Neural progenitor cell (in vitro differentiated cells): ENCODE results near the gene RNASE4.

ENCODE experiments used
- CTCF ChIP-seq: fragments of 200-600 bp; sonication (generic); IDR thresholded peaks from 2 replicates; pipeline ENCODE4 v1.5.1; 2017; ENCODE audit warnings: antibody characterized with exemption, mild to moderate bottlenecking
- EZH2 ChIP-seq: fragments of 200-600 bp; sonication (generic); IDR thresholded peaks from 2 replicates; pipeline ENCODE4 v1.6.1; 2017; ENCODE audit warnings: antibody characterized with exemption, mild to moderate bottlenecking, moderate library complexity
- EZH2phosphoT487 ChIP-seq: fragments of 200-600 bp; sonication (generic); IDR thresholded peaks from 2 replicates; pipeline ENCODE4 v1.6.1; 2017; ENCODE audit warnings: antibody characterized with exemption

- TF ChIP-seq EZH2phosphoT487 (no peak), CTCF (no peak), EZH2 (no peak)
Observed at GRCh38 chr14:20711685-20712084, 27.3 kb downstream of the RNASE4 start.
